B cell (primary cell): Measurements from ENCODE around the gene SAMM50. TPM values are rescaled to one million over a fixed set of nuclear protein-coding genes. Genes with fewer than 3 reads are reported as not detected.

ENCODE experiments used
- ATAC-seq: fragments of 200-7000 bp; cut with Tn5 transposase; one replicate; pipeline ENCODE4 v1.10.0; 2021; ENCODE audit warnings: low read depth, mild to moderate bottlenecking, moderate number of reproducible peaks, moderate library complexity
- CTCF ChIA-PET: fragments of 350-600 bp; sonication (Branson Sonifier 250); formaldehyde crosslinking; loops from one replicate; lab custom pipeline; 2021; ENCODE audit warnings: antibody characterized with exemption, inconsistent platforms; lab: Charles Lee
- POLR2A ChIA-PET: fragments of 350-600 bp; sonication (Branson Sonifier 250); formaldehyde crosslinking; loops from one replicate; lab custom pipeline; 2021; ENCODE audit warnings: antibody characterized with exemption; lab: Charles Lee
- DNase-seq: peaks from one replicate; pipeline ENCODE4 v3.0.0; 2013
- H2AFZ ChIP-seq: 2 replicates; pipeline ENCODE4 v1.6.1; 2012; ENCODE audit warnings: mild to moderate bottlenecking, low read depth, low read length; ENCODE audit not compliant: insufficient read depth, poor library complexity, severe bottlenecking
- H3K27ac ChIP-seq, 2 donors: 1 replicate in 1 of 2; 2 replicates in 1 of 2; pipeline ENCODE4 v1.5.1; 2012 to 2013; ENCODE audit warnings: low read length in 2 of 2, mild to moderate bottlenecking in 2 of 2, moderate library complexity in 1 of 2
- H3K27me3 ChIP-seq, 4 experiments: fragments of 200-600 bp in 1 of 4; sonication (generic) in 1 of 4; replicated peaks in 1 of 4; 1 replicate in 2 of 4; 2 replicates in 2 of 4; pipeline versions ENCODE4 v1.6.1 to v1.7.0; 2013 to 2016; ENCODE audit warnings: low read length in 3 of 4, mild to moderate bottlenecking in 2 of 4, mixed read lengths in 1 of 4, moderate library complexity in 1 of 4; ENCODE audit not compliant: insufficient read depth in 4 of 4, control insufficient read depth in 3 of 4; ENCODE audit errors: control extremely low read depth in 1 of 4
- H3K36me3 ChIP-seq, 2 experiments: replicated peaks in 1 of 2; 1 replicate in 1 of 2; 2 replicates in 1 of 2; pipeline versions ENCODE4 v1.6.1 to v1.7.1; 2013; ENCODE audit warnings: low read length in 1 of 2; ENCODE audit not compliant: insufficient read depth in 2 of 2, control insufficient read depth in 1 of 2; ENCODE audit errors: control extremely low read depth in 1 of 2, extremely low read depth in 1 of 2
- H3K4me1 ChIP-seq, 2 donors: fragments of 200-600 bp in 1 of 2; sonication (generic) in 1 of 2; 1 replicate in 1 of 2; 2 replicates in 1 of 2; pipeline versions ENCODE4 v1.5.1 to v1.6.1; 2013 to 2017; ENCODE audit warnings: low read length in 2 of 2; ENCODE audit not compliant: control insufficient read depth in 2 of 2, insufficient read depth in 2 of 2
- H3K4me2 ChIP-seq: replicated peaks from 2 replicates; pipeline ENCODE3; 2012; ENCODE audit warnings: mild to moderate bottlenecking, low read depth, low read length; ENCODE audit not compliant: poor library complexity, severe bottlenecking
- H3K4me3 ChIP-seq, 5 experiments: fragments of 200-600 bp in 1 of 5; sonication (generic) in 1 of 5; 1 replicate in 3 of 5; 2 replicates in 2 of 5; pipeline versions ENCODE4 v1.5.1 to v1.7.0; 2011 to 2016; ENCODE audit warnings: low read length in 4 of 5, mild to moderate bottlenecking in 4 of 5, low read depth in 2 of 5, control low read depth in 1 of 5, moderate library complexity in 1 of 5; ENCODE audit not compliant: insufficient read depth in 1 of 5; ENCODE audit errors: control extremely low read depth in 1 of 5, extremely low read depth in 1 of 5
- H3K79me2 ChIP-seq: fragments of 200-600 bp; sonication (generic); one replicate; pipeline ENCODE4 v1.6.0; 2016; ENCODE audit warnings: low read length; ENCODE audit not compliant: control insufficient read depth, insufficient read depth
- H3K9ac ChIP-seq: fragments of 200-600 bp; sonication (generic); 2 replicates; pipeline ENCODE4 v1.6.1; 2017; ENCODE audit warnings: mild to moderate bottlenecking, low read length, moderate library complexity
- H3K9me3 ChIP-seq, 3 donors: one replicate each; pipeline versions ENCODE4 v1.6.1 to v1.7.1; 2013; ENCODE audit warnings: low read length in 2 of 3; ENCODE audit not compliant: control insufficient read depth in 2 of 3, insufficient read depth in 1 of 3; ENCODE audit errors: control extremely low read depth in 1 of 3
- H4K20me1 ChIP-seq: 2 replicates; pipeline ENCODE4 v1.6.0; 2012; ENCODE audit warnings: mild to moderate bottlenecking, low read length; ENCODE audit not compliant: insufficient read depth, control insufficient read depth, poor library complexity, severe bottlenecking
- H3K27ac Mint-ChIP-seq: one replicate; pipeline ENCODE4 v1.8.0; 2021; ENCODE audit warnings: mixed read lengths
- H3K27me3 Mint-ChIP-seq: one replicate; pipeline ENCODE4 v1.8.0; 2021; ENCODE audit warnings: mixed read lengths
- H3K4me1 Mint-ChIP-seq: one replicate; pipeline ENCODE4 v1.8.0; 2021; ENCODE audit warnings: mixed read lengths
- H3K4me3 Mint-ChIP-seq: one replicate; pipeline ENCODE4 v1.8.0; 2021; ENCODE audit warnings: mixed read lengths
- H3K9me3 Mint-ChIP-seq: one replicate; pipeline ENCODE4 v1.8.0; 2022; ENCODE audit warnings: mixed read lengths; ENCODE audit not compliant: insufficient read depth
- CTCF ChIP-seq: fragments of 200-600 bp; IDR thresholded peaks from one replicate; pipeline ENCODE4 v1.8.0; 2022; ENCODE audit warnings: antibody characterized with exemption, mild to moderate bottlenecking
- EZH2 ChIP-seq: IDR thresholded peaks from 2 replicates; pipeline ENCODE4 v1.6.1; 2012; ENCODE audit warnings: borderline replicate concordance, low read depth, mild to moderate bottlenecking, moderate library complexity, low read length; ENCODE audit not compliant: insufficient read depth, poor library complexity, severe bottlenecking
- WGBS: methylation state at CpG from one replicate; pipeline ENCODE4 v1.1.5; 2013; ENCODE audit warnings: missing lambda C conversion rate; ENCODE audit not compliant: insufficient coverage; 5-methylcytosine and 5-hydroxymethylcytosine counted together
- intact Hi-C: fragments of 100-400 bp; cut with micrococcal nuclease; formaldehyde crosslinking; loops from one replicate; pipeline ENCODE4 v1.10.0; 2022
- polyA plus RNA-seq: library from polyadenylated mRNA; depleted of rRNA; stranded (reverse); fragments of >200 nt; gene quantifications from 2 replicates; pipeline ENCODE4 v1.2.3, GENCODE V29; 2012
- total RNA-seq, 2 donors: library from RNA; stranded (reverse); fragments of 120-200 nt in 1 of 2; gene quantifications; 1 replicate in 1 of 2; 2 replicates in 1 of 2; pipeline versions ENCODE4 v1.2.3 to v1.2.4, GENCODE V29; 2013 to 2022

Gene SAMM50
- total and polyA plus RNA-seq, 2 donors (not counting 1 experiment from before 2014, with no cell fraction given): 18.8 to 43.2 TPM

- no peaks in the 10 kb centered on the region for H3K79me2 ChIP-seq
- POLR2A ChIA-PET: no interaction called here
- CTCF ChIA-PET: interaction anchor here (2.6 kb wide), 1 partner anchor 16 kb away, joined by 8 read pairs; no protein-coding TSS in a partner anchor
- DNase-seq (no peak), ATAC-seq (no peak)
- H3K9ac ChIP-seq: no peak overlapping the region
- no peaks in the 10 kb centered on the region for H3K27me3 ChIP-seq
- Mint-ChIP-seq H3K27me3 (no peaks in the 10 kb centered on the region), H3K9me3 (no peaks in the 10 kb centered on the region), H3K4me1 (no peaks in the 10 kb centered on the region), H3K27ac (no peak overlapping the region), H3K4me3 (no peak overlapping the region)
- no peaks in the 10 kb centered on the region for H3K4me1 ChIP-seq
- H4K20me1 ChIP-seq: no peaks in the 10 kb centered on the region
- intact Hi-C loops: no loop called here
- 96% methylated on average over 15 of the region's 19 CpGs for WGBS
- H3K36me3 ChIP-seq: peaks cover 0 to 88% of the 10 kb centered on the region in 2 experiments
- TF ChIP-seq EZH2 (no peak), CTCF (no peak)
- no peak overlapping the region for H3K27ac ChIP-seq
- no peak overlapping the region for H3K4me2 ChIP-seq
- H3K4me3 ChIP-seq: no peak overlapping the region
- H3K9me3 ChIP-seq: no peaks in the 10 kb centered on the region
- H2AFZ ChIP-seq: no peak overlapping the region
Measured at GRCh38 chr22:43976861-43977795, 21.9 kb downstream of the SAMM50 start.

- DNase-seq: no peak
- Histone ChIP-seq H3K27ac (no peak overlapping the region), H3K4me1 (no peaks in the 10 kb centered on the region), H3K4me2 (no peak overlapping the region), H3K4me3 (no peak overlapping the region), H3K27me3 (no peaks in the 10 kb centered on the region), H3K9me3 (no peaks in the 10 kb centered on the region), H2AFZ (no peak overlapping the region), H3K36me3 (peaks cover 1 to 90% of the 10 kb centered on the region in 2 experiments), H4K20me1 (no peaks in the 10 kb centered on the region), H3K79me2 (no peaks in the 10 kb centered on the region), H3K9ac (no peak overlapping the region)
- TF ChIP-seq EZH2 (no peak), CTCF (no peak)
- Mint-ChIP-seq H3K4me3 (no peak overlapping the region), H3K4me1 (no peaks in the 10 kb centered on the region), H3K9me3 (no peaks in the 10 kb centered on the region), H3K27me3 (no peaks in the 10 kb centered on the region), H3K27ac (no peak overlapping the region)
- no peak for ATAC-seq
- 88% methylated on average over 1 of the region's 4 CpGs for WGBS
- intact Hi-C loops: no loop called here
- ChIA-PET POLR2A (no interaction called here), CTCF (no interaction called here)
Measured at GRCh38 chr22:43978558-43978957, 23.3 kb downstream of the SAMM50 start.
